Amniotic epithelial cell (primary cell): ENCODE results near the gene ITPKB.

Experiments used
- DNase-seq: peaks from one replicate; pipeline ENCODE4 v3.0.0-alpha.2; 2010; ENCODE audit warnings: low read depth

Gene ITPKB

GRCh38 chr1:226704169-226704937, 34.7 kb downstream of the ITPKB start:
- no peak for DNase-seq

GRCh38 chr1:226702957-226703831, 35.9 kb downstream of the ITPKB start:
- DNase-seq = peak; percentile 49

GRCh38 chr1:226702318-226702956, 36.6 kb downstream of the ITPKB start:
- DNase-seq = peak; percentile 24

- no peak for DNase-seq
These were observed 38.2 kb downstream of the ITPKB start for GRCh38 chr1:226700861-226701260.

- DNase-seq = no peak
These were observed 39.9 kb downstream of the ITPKB start for GRCh38 chr1:226699166-226699565.

GRCh38 chr1:226698659-226699058, 40.4 kb downstream of the ITPKB start:
- no peak for DNase-seq

GRCh38 chr1:226697929-226698544, 41.0 kb downstream of the ITPKB start:
- DNase-seq = no peak

- DNase-seq = peak; percentile 53
These were observed 41.7 kb downstream of the ITPKB start for GRCh38 chr1:226697151-226697928.

GRCh38 chr1:226696547-226696946, 42.5 kb downstream of the ITPKB start:
- DNase-seq = no peak

GRCh38 chr1:226695335-226695900, 43.7 kb downstream of the ITPKB start:
- no peak for DNase-seq

- DNase-seq = no peak
These were observed 46.3 kb downstream of the ITPKB start for GRCh38 chr1:226692823-226693222.

GRCh38 chr1:226692051-226692792, 46.9 kb downstream of the ITPKB start:
- DNase-seq = no peak

GRCh38 chr1:226691247-226691646, 47.8 kb downstream of the ITPKB start:
- no peak for DNase-seq

- peak; percentile 56 for DNase-seq
These were observed 48.6 kb downstream of the ITPKB start for GRCh38 chr1:226690460-226690982.

GRCh38 chr1:226688808-226689207, 50.3 kb downstream of the ITPKB start:
- no peak for DNase-seq

GRCh38 chr1:226688056-226688748, 50.9 kb downstream of the ITPKB start:
- no peak for DNase-seq

GRCh38 chr1:226687426-226687825, 51.7 kb downstream of the ITPKB start:
- no peak for DNase-seq

GRCh38 chr1:226686440-226687425, 52.3 kb downstream of the ITPKB start:
- no peak for DNase-seq
